HepG2 (cell line): ENCODE measurements around the gene PANX1. TPM values are rescaled to one million over a fixed set of nuclear protein-coding genes. Genes with fewer than 3 reads are reported as not detected.

Experiments
- GPBP1L1 ChIP-seq: sonication (generic); formaldehyde crosslinking; IDR thresholded peaks from 2 replicates; pipeline ENCODE4 v1.5.0; 2020; ENCODE audit warnings: mild to moderate bottlenecking, missing genetic modification reagents
- GZF1 ChIP-seq: sonication (generic); formaldehyde crosslinking; IDR thresholded peaks from 2 replicates; pipeline ENCODE4 v1.5.1; 2020; ENCODE audit warnings: mild to moderate bottlenecking, missing genetic modification reagents
- NAIF1 ChIP-seq: sonication (generic); formaldehyde crosslinking; IDR thresholded peaks from 2 replicates; pipeline ENCODE4 v1.5.0; 2020; ENCODE audit warnings: mild to moderate bottlenecking, missing genetic modification reagents, borderline replicate concordance
- NONO ChIP-seq, 2 experiments: fragments of 450-650 bp in 1 of 2; sonication (generic) in 1 of 2; formaldehyde crosslinking in 1 of 2; IDR thresholded peaks in 1 of 2; conservative IDR thresholded peaks in 1 of 2; 2 replicates each; pipeline versions ENCODE4 v1.6.1 to v1.8.0; 2017 to 2022; ENCODE audit warnings: mild to moderate bottlenecking in 1 of 2, missing genetic modification reagents in 1 of 2, moderate library complexity in 1 of 2
- NR2C2 ChIP-seq: sonication (generic); formaldehyde crosslinking; IDR thresholded peaks from 2 replicates; pipeline ENCODE4 v1.4.0; 2020; ENCODE audit warnings: missing genetic modification reagents, mild to moderate bottlenecking, moderate library complexity, borderline replicate concordance
- NR2F2 ChIP-seq: IDR thresholded peaks from 2 replicates; pipeline ENCODE4 v1.6.1; 2012; ENCODE audit warnings: low read depth, inconsistent platforms, borderline replicate concordance
- PLSCR1 ChIP-seq: sonication (generic); formaldehyde crosslinking; IDR thresholded peaks from 2 replicates; pipeline ENCODE4 v1.5.0; 2020; ENCODE audit warnings: missing genetic modification reagents, mild to moderate bottlenecking, borderline replicate concordance
- RARA ChIP-seq: IDR thresholded peaks from 2 replicates; pipeline ENCODE4 v1.6.1; 2016; ENCODE audit warnings: missing genetic modification reagents, missing compliant biosample characterization
- RFX5 ChIP-seq: IDR thresholded peaks from 2 replicates; pipeline ENCODE4 v1.6.1; 2011; ENCODE audit warnings: low read depth, low read length, improper control_type of control experiment
- SSRP1 ChIP-seq: IDR thresholded peaks from 2 replicates; pipeline ENCODE4 v1.6.1; 2016; ENCODE audit warnings: control low read depth
- TBX3 ChIP-seq: fragments of 450-650 bp; IDR thresholded peaks from 2 replicates; pipeline ENCODE4 v1.6.1; 2017; ENCODE audit warnings: antibody characterized with exemption, mild to moderate bottlenecking, inconsistent platforms, borderline replicate concordance
- ZFP41 ChIP-seq: sonication (generic); formaldehyde crosslinking; IDR thresholded peaks from 2 replicates; pipeline ENCODE4 v1.4.0; 2020; ENCODE audit warnings: mild to moderate bottlenecking, missing genetic modification reagents, borderline replicate concordance
- ZKSCAN1 ChIP-seq: fragments of 150-350 bp; IDR thresholded peaks from 2 replicates; pipeline ENCODE4 v1.6.1; 2014; ENCODE audit warnings: low read length
- ZNF382 ChIP-seq: sonication (generic); formaldehyde crosslinking; IDR thresholded peaks from 2 replicates; pipeline ENCODE4 v1.5.0; 2020; ENCODE audit warnings: missing genetic modification reagents, mild to moderate bottlenecking, borderline replicate concordance
- ZNF564 ChIP-seq: sonication (generic); formaldehyde crosslinking; IDR thresholded peaks from 2 replicates; pipeline ENCODE4 v1.8.1; 2023; ENCODE audit warnings: mild to moderate bottlenecking, missing genetic modification reagents
- polyA plus RNA-seq, 8 experiments: library from polyadenylated mRNA; depleted of rRNA in 3 of 8; stranded (reverse) in 7 of 8; unstranded in 1 of 8; fragments of >200 nt; fragmentation: Illumina TruSeq in 4 of 8; extraction: Trizol in 4 of 8; gene quantifications; 2 replicates each; pipeline versions ENCODE4 v1.2.1 to v1.2.3, GENCODE V29; 2011 to 2016; ENCODE audit warnings: low read depth in 4 of 8, missing spikeins in 1 of 8, mixed read lengths in 1 of 8; ENCODE audit not compliant: insufficient read depth in 1 of 8
- total RNA-seq, 5 experiments: library from RNA; depleted of rRNA; stranded (reverse); fragments of >200 nt; fragmentation: Illumina TruSeq; extraction: Trizol; gene quantifications; 2 replicates each; pipeline ENCODE4 v1.2.3, GENCODE V29; 2016; ENCODE audit warnings: low read depth in 1 of 5
- TF ChIP-seq, protein P1 (sequence below): sonication (generic); formaldehyde crosslinking; IDR thresholded peaks from 2 replicates; pipeline ENCODE4 v1.8.0; 2022; ENCODE audit warnings: missing genetic modification reagents, low read depth, mild to moderate bottlenecking, borderline replicate concordance
- TF ChIP-seq, protein P2 (sequence below): sonication (generic); formaldehyde crosslinking; IDR thresholded peaks from 2 replicates; pipeline ENCODE4 v1.8.0; 2022; ENCODE audit warnings: missing genetic modification reagents, mild to moderate bottlenecking, moderate library complexity, borderline replicate concordance
- TF ChIP-seq, protein P3 (sequence below): sonication (generic); formaldehyde crosslinking; IDR thresholded peaks from 2 replicates; pipeline ENCODE4 v1.8.1; 2023; ENCODE audit warnings: mild to moderate bottlenecking, missing genetic modification reagents

The PANX1 gene
- total and polyA plus RNA-seq, 2 of the 13 experiments (the other 11 are each of a cell fraction or from before 2014, with no cell fraction given): 8.3 to 24.8 TPM

GRCh38 chr11:94128291-94128745 lies 323 bp upstream of the PANX1 start (continued):
- TF ChIP-seq ZFP41 (CRISPR knock-in tag) (no peak), GZF1 (CRISPR knock-in tag) (no peak), NR2F2 (no peak), NONO (IDR thresholded peaks at IDR 0.05) (no peak), NONO (CRISPR knock-in tag; conservative IDR thresholded peaks at IDR 0.05) (0 out of 2 replicates have a peak, but pooled peaks have one; percentile 8), NR2C2 (CRISPR knock-in tag) (no peak; the same call in 1 of the 2 replicates), ZNF564 (CRISPR knock-in tag) (no peak), PLSCR1 (CRISPR knock-in tag) (no peak), SSRP1 (CRISPR knock-in tag) (no peak), TBX3 (no peak), RFX5 (no peak), RARA (CRISPR knock-in tag) (no peak), NAIF1 (CRISPR knock-in tag) (peak; percentile 42; the same call in 1 of the 2 replicates), ZKSCAN1 (no peak), ZNF382 (no peak), GPBP1L1 (no peak)
- TF ChIP-seq, protein P1, sequence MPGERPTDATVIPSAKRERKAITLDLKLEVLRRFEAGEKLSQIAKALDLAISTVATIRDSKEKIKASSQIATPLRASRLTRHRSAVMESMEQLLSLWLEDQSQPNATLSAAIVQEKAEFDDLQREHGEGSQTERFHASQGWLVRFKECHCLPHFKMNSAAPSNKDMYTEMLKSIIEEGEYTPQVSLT (CRISPR knock-in tag): no peak
- TF ChIP-seq, protein P2, sequence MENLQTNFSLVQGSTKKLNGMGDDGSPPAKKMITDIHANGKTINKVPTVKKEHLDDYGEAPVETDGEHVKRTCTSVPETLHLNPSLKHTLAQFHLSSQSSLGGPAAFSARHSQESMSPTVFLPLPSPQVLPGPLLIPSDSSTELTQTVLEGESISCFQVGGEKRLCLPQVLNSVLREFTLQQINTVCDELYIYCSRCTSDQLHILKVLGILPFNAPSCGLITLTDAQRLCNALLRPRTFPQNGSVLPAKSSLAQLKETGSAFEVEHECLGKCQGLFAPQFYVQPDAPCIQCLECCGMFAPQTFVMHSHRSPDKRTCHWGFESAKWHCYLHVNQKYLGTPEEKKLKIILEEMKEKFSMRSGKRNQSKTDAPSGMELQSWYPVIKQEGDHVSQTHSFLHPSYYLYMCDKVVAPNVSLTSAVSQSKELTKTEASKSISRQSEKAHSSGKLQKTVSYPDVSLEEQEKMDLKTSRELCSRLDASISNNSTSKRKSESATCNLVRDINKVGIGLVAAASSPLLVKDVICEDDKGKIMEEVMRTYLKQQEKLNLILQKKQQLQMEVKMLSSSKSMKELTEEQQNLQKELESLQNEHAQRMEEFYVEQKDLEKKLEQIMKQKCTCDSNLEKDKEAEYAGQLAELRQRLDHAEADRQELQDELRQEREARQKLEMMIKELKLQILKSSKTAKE (CRISPR knock-in tag): 0 out of 2 replicates have a peak, but pooled peaks have one; percentile 2
- TF ChIP-seq, protein P3, sequence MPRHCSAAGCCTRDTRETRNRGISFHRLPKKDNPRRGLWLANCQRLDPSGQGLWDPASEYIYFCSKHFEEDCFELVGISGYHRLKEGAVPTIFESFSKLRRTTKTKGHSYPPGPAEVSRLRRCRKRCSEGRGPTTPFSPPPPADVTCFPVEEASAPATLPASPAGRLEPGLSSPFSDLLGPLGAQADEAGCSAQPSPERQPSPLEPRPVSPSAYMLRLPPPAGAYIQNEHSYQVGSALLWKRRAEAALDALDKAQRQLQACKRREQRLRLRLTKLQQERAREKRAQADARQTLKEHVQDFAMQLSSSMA (CRISPR knock-in tag): no peak
